H9 (cell line): ENCODE results near the gene ASTN1. TPM values are rescaled to one million over a fixed set of nuclear protein-coding genes. Genes with fewer than 3 reads are reported as not detected.

Experiments used
- DNase-seq: peaks from one replicate; pipeline ENCODE4 v3.0.0-alpha.2; 2017
- H2AFZ ChIP-seq: one replicate; pipeline ENCODE4 v1.6.1; 2013; ENCODE audit warnings: mild to moderate bottlenecking, low read length, control low read depth, moderate library complexity
- H2AK5ac ChIP-seq: 2 replicates; pipeline ENCODE4 v1.6.1; 2013; ENCODE audit warnings: low read length, control low read depth, mixed read lengths; ENCODE audit not compliant: insufficient read length
- H2BK120ac ChIP-seq: one replicate; pipeline ENCODE4 v1.6.1; 2013; ENCODE audit warnings: low read depth, mild to moderate bottlenecking, low read length, control low read depth, inconsistent platforms; ENCODE audit not compliant: poor library complexity, severe bottlenecking
- H2BK12ac ChIP-seq: 2 replicates; pipeline ENCODE4 v1.6.1; 2013; ENCODE audit warnings: low read length, control low read depth, mixed read lengths, low read depth; ENCODE audit not compliant: insufficient read length
- H2BK15ac ChIP-seq: 2 replicates; pipeline ENCODE4 v1.6.1; 2013; ENCODE audit warnings: low read depth, low read length, control low read depth
- H2BK20ac ChIP-seq: one replicate; pipeline ENCODE4 v1.6.1; 2013; ENCODE audit warnings: low read depth, mild to moderate bottlenecking, low read length, control low read depth, inconsistent platforms; ENCODE audit not compliant: poor library complexity, severe bottlenecking
- H2BK5ac ChIP-seq: 2 replicates; pipeline ENCODE4 v1.6.1; 2013; ENCODE audit warnings: low read length, control low read depth, mixed read lengths; ENCODE audit not compliant: insufficient read length
- H3K14ac ChIP-seq: 2 replicates; pipeline ENCODE4 v1.6.1; 2013; ENCODE audit warnings: low read length, control low read depth; ENCODE audit not compliant: insufficient read depth
- H3K18ac ChIP-seq: 2 replicates; pipeline ENCODE4 v1.6.1; 2013; ENCODE audit warnings: low read depth, mild to moderate bottlenecking, mixed read lengths, low read length, control low read depth; ENCODE audit not compliant: insufficient read length
- H3K23ac ChIP-seq: 2 replicates; pipeline ENCODE4 v1.6.1; 2013; ENCODE audit warnings: low read length, control low read depth, mixed read lengths, low read depth; ENCODE audit not compliant: insufficient read length
- H3K23me2 ChIP-seq: 2 replicates; pipeline ENCODE4 v1.6.1; 2013; ENCODE audit warnings: low read depth, mild to moderate bottlenecking, mixed read lengths, low read length, control low read depth; ENCODE audit not compliant: insufficient read length, poor library complexity, severe bottlenecking
- H3K27ac ChIP-seq: 2 replicates; pipeline ENCODE4 v1.5.1; 2013; ENCODE audit warnings: low read length, control low read depth, mixed read lengths, low read depth; ENCODE audit not compliant: insufficient read length
- H3K27me3 ChIP-seq: 2 replicates; pipeline ENCODE4 v1.6.1; 2013; ENCODE audit warnings: low read length, control low read depth, inconsistent platforms; ENCODE audit not compliant: insufficient read depth
- H3K4ac ChIP-seq: 2 replicates; pipeline ENCODE4 v1.6.1; 2013; ENCODE audit warnings: low read depth, mild to moderate bottlenecking, control low read depth, inconsistent platforms, low read length, moderate library complexity
- H3K4me1 ChIP-seq: 2 replicates; pipeline ENCODE4 v1.6.1; 2013; ENCODE audit warnings: low read length, control low read depth, inconsistent platforms; ENCODE audit not compliant: insufficient read depth
- H3K4me2 ChIP-seq: 2 replicates; pipeline ENCODE4 v1.6.1; 2013; ENCODE audit warnings: low read length, control low read depth, mixed read lengths; ENCODE audit not compliant: insufficient read length, insufficient read depth
- H3K56ac ChIP-seq: 2 replicates; pipeline ENCODE4 v1.6.1; 2013; ENCODE audit warnings: low read depth, mild to moderate bottlenecking, mixed read lengths, low read length, control low read depth; ENCODE audit not compliant: insufficient read length
- H3K79me1 ChIP-seq: 2 replicates; pipeline ENCODE4 v1.6.1; 2013; ENCODE audit warnings: low read depth, mild to moderate bottlenecking, moderate library complexity, low read length, control low read depth, inconsistent platforms; ENCODE audit not compliant: insufficient read depth, poor library complexity, severe bottlenecking
- H3K79me2 ChIP-seq: 2 replicates; pipeline ENCODE4 v1.6.1; 2013; ENCODE audit warnings: low read length, control low read depth, inconsistent platforms; ENCODE audit not compliant: insufficient read depth
- H3K9ac ChIP-seq: 2 replicates; pipeline ENCODE4 v1.6.1; 2013; ENCODE audit warnings: low read length, control low read depth, mixed read lengths; ENCODE audit not compliant: insufficient read length; ENCODE audit errors: extremely low read depth
- H3K9me3 ChIP-seq: one replicate; pipeline ENCODE4 v1.6.1; 2013; ENCODE audit warnings: low read depth, low read length, inconsistent platforms; ENCODE audit not compliant: control insufficient read depth
- H3T11ph ChIP-seq: one replicate; pipeline ENCODE4 v1.6.1; 2013; ENCODE audit warnings: mild to moderate bottlenecking, low read length, control low read depth, inconsistent platforms
- H4K20me1 ChIP-seq: one replicate; pipeline ENCODE4 v1.6.1; 2013; ENCODE audit not compliant: control insufficient read depth, insufficient read length, insufficient read depth
- H4K5ac ChIP-seq: 2 replicates; pipeline ENCODE4 v1.6.1; 2013; ENCODE audit warnings: low read depth, mild to moderate bottlenecking, mixed read lengths, low read length, control low read depth; ENCODE audit not compliant: insufficient read length
- H4K8ac ChIP-seq: replicated peaks from 2 replicates; pipeline ENCODE4 v1.6.1; 2013; ENCODE audit warnings: low read length, control low read depth, mixed read lengths, low read depth; ENCODE audit not compliant: insufficient read length
- H4K91ac ChIP-seq: 2 replicates; pipeline ENCODE4 v1.6.1; 2013; ENCODE audit warnings: low read depth, mild to moderate bottlenecking, moderate library complexity, mixed read lengths, low read length, control low read depth; ENCODE audit not compliant: insufficient read length
- H3K27ac Mint-ChIP-seq, 3 experiments: 2 replicates in 2 of 3; 3 replicates in 1 of 3; pipeline ENCODE4 v1.8.0; 2020 to 2021; ENCODE audit warnings: mixed read lengths in 3 of 3, mild to moderate bottlenecking in 1 of 3, moderate library complexity in 1 of 3
- H3K27me3 Mint-ChIP-seq: 2 replicates; pipeline ENCODE4 v1.8.0; 2021; ENCODE audit warnings: low read depth, mild to moderate bottlenecking, moderate library complexity, mixed read lengths
- H3K36me3 Mint-ChIP-seq, 3 experiments: 2 replicates in 2 of 3; 3 replicates in 1 of 3; pipeline ENCODE4 v1.8.0; 2020 to 2021; ENCODE audit warnings: low read depth in 3 of 3, mixed read lengths in 3 of 3; ENCODE audit not compliant: insufficient read depth in 1 of 3
- H3K4me1 Mint-ChIP-seq, 2 experiments: 2 replicates each; pipeline ENCODE4 v1.8.0; 2020; ENCODE audit warnings: mixed read lengths in 2 of 2
- H3K4me3 Mint-ChIP-seq, 2 experiments: 2 replicates in 1 of 2; 3 replicates in 1 of 2; pipeline ENCODE4 v1.8.0; 2020 to 2021; ENCODE audit warnings: mild to moderate bottlenecking in 2 of 2, mixed read lengths in 2 of 2, moderate library complexity in 1 of 2
- H3K9me3 Mint-ChIP-seq, 2 experiments: 2 replicates in 1 of 2; 3 replicates in 1 of 2; pipeline ENCODE4 v1.8.0; 2020; ENCODE audit warnings: mild to moderate bottlenecking in 2 of 2, mixed read lengths in 2 of 2, moderate library complexity in 1 of 2
- CTCF ChIP-seq: fragments of 200-600 bp; sonication (generic); conservative IDR thresholded peaks from 3 replicates; pipeline ENCODE4 v1.8.0; 2021; ENCODE audit warnings: antibody characterized with exemption, mild to moderate bottlenecking
- WGBS: extraction: QIAGEN DNeasy Blood & Tissue Kit; methylation state at CpG from one replicate; pipeline ENCODE4 v1.1.7; 2013; ENCODE audit warnings: missing lambda C conversion rate, low lambda C conversion rate, mixed read lengths; ENCODE audit not compliant: insufficient read length; ENCODE audit errors: extremely low coverage; 5-methylcytosine and 5-hydroxymethylcytosine counted together
- total RNA-seq: library from RNA; stranded (reverse); gene quantifications from 2 replicates; pipeline ENCODE4 v1.2.1, GENCODE V29; 2021

Gene ASTN1
- total RNA-seq, 1 experiment from 2014 or later: 0.98 TPM

- Histone ChIP-seq H3K18ac (no peak overlapping the region), H4K20me1 (no peaks in the 10 kb centered on the region), H3K79me1 (no peaks in the 10 kb centered on the region), H3K14ac (no peak overlapping the region), H4K5ac (no peak overlapping the region), H3K27me3 (no peaks in the 10 kb centered on the region), H3T11ph (no peak overlapping the region), H3K9ac (no peak overlapping the region), H2AFZ (no peak overlapping the region), H3K23ac (no peak overlapping the region), H3K23me2 (no peaks in the 10 kb centered on the region), H4K91ac (no peak overlapping the region), H2BK15ac (no peak overlapping the region), H2BK20ac (no peak overlapping the region), H3K27ac (no peak overlapping the region), H3K79me2 (no peaks in the 10 kb centered on the region), H2BK5ac (no peak overlapping the region), H3K56ac (no peak overlapping the region), H4K8ac (no peak overlapping the region), H3K9me3 (no peaks in the 10 kb centered on the region), H2BK120ac (no peak overlapping the region), H2AK5ac (no peak overlapping the region), H3K4ac (no peak overlapping the region), H3K4me2 (no peak overlapping the region), H3K4me1 (no peaks in the 10 kb centered on the region), H2BK12ac (no peak overlapping the region)
- no peaks in the 10 kb centered on the region for H3K4me1 Mint-ChIP-seq
- H3K27ac Mint-ChIP-seq: no peak overlapping the region
- no peaks in the 10 kb centered on the region for H3K36me3 Mint-ChIP-seq
- H3K9me3 Mint-ChIP-seq: no peaks in the 10 kb centered on the region
- WGBS: no CpG with 5 or more reads among the region's 2 CpGs
- no peak for DNase-seq
- no peak for TF ChIP-seq CTCF
- H3K4me3 Mint-ChIP-seq: no peak overlapping the region
- no peaks in the 10 kb centered on the region; the same call in 1 of the 2 replicates for H3K27me3 Mint-ChIP-seq
Measured at GRCh38 chr1:177103005-177103852, 61.3 kb downstream of the ASTN1 start.
